ENCODE measurements around the gene KLHL1. TPM values are rescaled to one million over a fixed set of nuclear protein-coding genes. Genes with fewer than 3 reads are reported as not detected.

KLHL1 gene
- total RNA-seq, 1 donor from 2014 or later, result not detected

GRCh38 chr13:69720278-69720983 is 387.8 kb downstream of the KLHL1 start:
- H3K4me3 ChIP-seq (ENCODE audit: low read depth, low read length), result no peak overlapping the region
- no peak for DNase-seq (ENCODE audit: low read depth)
- TF ChIP-seq CTCF (conservative IDR thresholded peaks at IDR 0.05; ENCODE audit: low read depth, low read length), result no peak

- no peak for TF ChIP-seq CTCF (conservative IDR thresholded peaks at IDR 0.05; ENCODE audit: low read depth, low read length)
- no peak overlapping the region for H3K4me3 ChIP-seq (ENCODE audit: low read depth, low read length)
- DNase-seq (ENCODE audit: low read depth), result no peak
Observed at GRCh38 chr13:69706807-69707206, 401.4 kb downstream of the KLHL1 start.

- DNase-seq (ENCODE audit: low read depth), result peak; percentile 66
- H3K4me3 ChIP-seq (ENCODE audit: low read depth, low read length), result no peak overlapping the region
- TF ChIP-seq CTCF (conservative IDR thresholded peaks at IDR 0.05; ENCODE audit: low read depth, low read length), result no peak
Observed at GRCh38 chr13:69704311-69704710, 403.9 kb downstream of the KLHL1 start.

GRCh38 chr13:69690999-69691398 is 417.3 kb downstream of the KLHL1 start:
- TF ChIP-seq CTCF (conservative IDR thresholded peaks at IDR 0.05; ENCODE audit: low read depth, low read length), result no peak
- DNase-seq (ENCODE audit: low read depth), result no peak
- H3K4me3 ChIP-seq (ENCODE audit: low read depth, low read length), result no peak overlapping the region

DNA sequence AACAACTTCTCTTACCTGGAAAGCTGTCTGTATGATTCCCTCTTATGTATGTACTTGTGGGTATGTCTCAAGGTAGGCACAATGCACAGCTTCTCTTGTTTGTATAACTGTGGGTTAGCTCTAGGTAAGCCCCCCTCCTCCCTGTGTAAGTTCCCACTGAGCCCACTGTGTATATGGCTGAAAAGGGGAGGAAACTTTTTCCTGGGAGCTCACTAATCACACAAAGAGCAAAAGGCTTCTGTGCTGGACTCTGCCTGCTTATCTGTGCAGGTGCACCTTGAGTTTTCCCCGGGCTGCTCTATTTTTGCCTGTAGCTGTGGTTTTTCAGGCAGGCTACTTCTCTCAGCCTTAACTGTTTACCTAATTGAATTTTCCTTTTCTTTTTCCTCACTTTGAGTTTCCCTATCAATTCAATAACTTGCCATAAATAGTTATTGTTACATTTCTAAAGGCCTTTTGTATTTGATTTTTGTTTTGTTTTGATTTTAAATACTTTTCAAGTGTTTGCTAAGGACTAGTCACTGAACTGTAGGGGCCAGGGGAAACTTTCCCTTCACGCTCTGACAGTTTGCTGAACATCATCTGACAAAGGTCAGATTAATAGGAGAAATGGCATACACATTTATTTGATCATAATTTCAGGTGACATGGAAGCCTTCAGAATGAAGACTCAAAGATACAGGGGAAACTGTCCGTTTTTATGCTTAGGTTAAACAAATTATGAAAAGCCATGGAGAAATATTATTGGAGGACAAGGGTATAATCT is 424.1 kb downstream of the KLHL1 start:
- no peak for TF ChIP-seq CTCF (conservative IDR thresholded peaks at IDR 0.05; ENCODE audit: low read depth, low read length)
- H3K4me3 ChIP-seq (ENCODE audit: low read depth, low read length), result no peak overlapping the region
- no peak for DNase-seq (ENCODE audit: low read depth)

DNA sequence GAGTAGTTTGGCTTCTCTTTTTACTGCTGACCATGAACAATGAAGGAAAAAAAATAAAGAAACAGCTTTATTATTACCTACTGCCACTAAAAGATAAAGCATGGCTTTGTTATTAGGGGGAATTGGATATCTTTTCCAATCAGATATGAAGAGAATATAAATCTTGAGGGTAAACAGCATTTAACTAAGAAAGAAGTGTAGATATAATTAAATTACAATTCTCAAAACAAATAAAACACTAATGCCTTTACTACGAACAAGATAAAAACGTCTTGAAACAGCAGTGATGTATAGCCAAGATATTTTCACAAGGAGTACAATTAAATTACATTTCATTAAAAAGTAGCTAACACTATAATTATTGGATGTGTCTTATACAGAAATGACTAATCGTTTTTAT is 426.5 kb downstream of the KLHL1 start:
- TF ChIP-seq CTCF (conservative IDR thresholded peaks at IDR 0.05; ENCODE audit: low read depth, low read length), result no peak
- H3K4me3 ChIP-seq (ENCODE audit: low read depth, low read length), result no peak overlapping the region
- no peak for DNase-seq (ENCODE audit: low read depth)
